Measurements from ENCODE around the gene IFI27. TPM values are rescaled to one million over a fixed set of nuclear protein-coding genes. Genes with fewer than 3 reads are reported as not detected.

Gene IFI27
- total and polyA plus RNA-seq, 2 experiments from 2014 or later: 1.8 to 6.7 TPM

GRCh38 chr14:94113073-94113472, 2.5 kb downstream of the IFI27 start:
- H3K27me3 ChIP-seq: no peaks in the 10 kb centered on the region
- 88% methylated on average over 7 of the region's 7 CpGs for WGBS (ENCODE audit: low lambda C conversion rate, missing lambda C conversion rate)
- TF ChIP-seq EZH2 (IDR thresholded peaks at IDR 0.05; ENCODE audit: borderline replicate concordance) (no peak), CTCF (IDR thresholded peaks at IDR 0.05; ENCODE audit: poor library complexity) (no peak), EZH2phosphoT487 (IDR thresholded peaks at IDR 0.05; ENCODE audit: low read depth, severe bottlenecking, unreplicated experiment) (no peak)
- no peaks in the 10 kb centered on the region for H3K79me2 ChIP-seq
- no peak overlapping the region for H3K4me2 ChIP-seq
- no peaks in the 10 kb centered on the region for H4K20me1 ChIP-seq (ENCODE audit: insufficient read depth, poor library complexity, severe bottlenecking)
- DNase-seq (ENCODE audit: low spot score): no peak
- H3K4me1 ChIP-seq (ENCODE audit: insufficient read depth): no peaks in the 10 kb centered on the region
- H2AFZ ChIP-seq: no peak overlapping the region
- no peaks in the 10 kb centered on the region for H3K9me2 ChIP-seq (replicated peaks; ENCODE audit: insufficient read depth)
- H3K9me3 ChIP-seq (ENCODE audit: low read depth): no peaks in the 10 kb centered on the region
- H3K4me3 ChIP-seq: no peak overlapping the region
- H3K27ac ChIP-seq: no peak overlapping the region
- H3K36me3 ChIP-seq (replicated peaks; ENCODE audit: insufficient read depth, low read depth): no peaks in the 10 kb centered on the region

- no peak overlapping the region for H2AFZ ChIP-seq
- no peak for DNase-seq (ENCODE audit: low spot score)
- H3K4me1 ChIP-seq (ENCODE audit: insufficient read depth): no peaks in the 10 kb centered on the region
- no peaks in the 10 kb centered on the region for H3K27me3 ChIP-seq
- H3K9me3 ChIP-seq (ENCODE audit: low read depth): no peaks in the 10 kb centered on the region
- H3K4me2 ChIP-seq: no peak overlapping the region
- H3K79me2 ChIP-seq: no peaks in the 10 kb centered on the region
- no peaks in the 10 kb centered on the region for H3K36me3 ChIP-seq (replicated peaks; ENCODE audit: insufficient read depth, low read depth)
- no peaks in the 10 kb centered on the region for H4K20me1 ChIP-seq (ENCODE audit: insufficient read depth, poor library complexity, severe bottlenecking)
- no peak overlapping the region for H3K4me3 ChIP-seq
- no peaks in the 10 kb centered on the region for H3K9me2 ChIP-seq (replicated peaks; ENCODE audit: insufficient read depth)
- WGBS (ENCODE audit: low lambda C conversion rate, missing lambda C conversion rate): 81% methylated on average over 6 of the region's 6 CpGs
- no peak overlapping the region for H3K27ac ChIP-seq
- TF ChIP-seq EZH2phosphoT487 (IDR thresholded peaks at IDR 0.05; ENCODE audit: low read depth, severe bottlenecking, unreplicated experiment) (no peak), EZH2 (IDR thresholded peaks at IDR 0.05; ENCODE audit: borderline replicate concordance) (no peak), CTCF (IDR thresholded peaks at IDR 0.05; ENCODE audit: poor library complexity) (no peak)
Observed at GRCh38 chr14:94113490-94113889, 3.0 kb downstream of the IFI27 start.

- H3K79me2 ChIP-seq: no peaks in the 10 kb centered on the region
- H3K9me2 ChIP-seq (replicated peaks; ENCODE audit: insufficient read depth): no peaks in the 10 kb centered on the region
- H3K27me3 ChIP-seq: no peaks in the 10 kb centered on the region
- no peak overlapping the region for H3K27ac ChIP-seq
- H3K9me3 ChIP-seq (ENCODE audit: low read depth): no peaks in the 10 kb centered on the region
- TF ChIP-seq EZH2phosphoT487 (IDR thresholded peaks at IDR 0.05; ENCODE audit: low read depth, severe bottlenecking, unreplicated experiment): no peak
- TF ChIP-seq EZH2 (IDR thresholded peaks at IDR 0.05; ENCODE audit: borderline replicate concordance): no peak
- TF ChIP-seq CTCF (IDR thresholded peaks at IDR 0.05; ENCODE audit: poor library complexity): no peak
- no peak overlapping the region for H2AFZ ChIP-seq
- DNase-seq (ENCODE audit: low spot score): no peak
- no peaks in the 10 kb centered on the region for H3K36me3 ChIP-seq (replicated peaks; ENCODE audit: insufficient read depth, low read depth)
- H3K4me2 ChIP-seq: no peak overlapping the region
- H3K4me3 ChIP-seq: no peak overlapping the region
- no peaks in the 10 kb centered on the region for H4K20me1 ChIP-seq (ENCODE audit: insufficient read depth, poor library complexity, severe bottlenecking)
- no peaks in the 10 kb centered on the region for H3K4me1 ChIP-seq (ENCODE audit: insufficient read depth)
- 82% methylated on average over 5 of the region's 5 CpGs for WGBS (ENCODE audit: low lambda C conversion rate, missing lambda C conversion rate)
Observed at GRCh38 chr14:94113908-94114588, 3.5 kb downstream of the IFI27 start.

Measured in hepatocyte (in vitro differentiated cells).